Dendritic cell treated with granulocyte-macrophage colony-stimulating factor and Interleukin-4, amounts not matched to agents 40 ng/mL and 50 ng/mL, for 4 days (primary cell): Measurements from ENCODE around the gene TRAPPC3.

Experiments
- H3K27ac Mint-ChIP-seq: one replicate; pipeline ENCODE4 v1.8.0; 2022; ENCODE audit warnings: mild to moderate bottlenecking, mixed read lengths
- H3K27me3 Mint-ChIP-seq: one replicate; pipeline ENCODE4 v1.8.0; 2022; ENCODE audit warnings: mild to moderate bottlenecking, mixed read lengths
- H3K36me3 Mint-ChIP-seq: one replicate; pipeline ENCODE4 v1.8.0; 2022; ENCODE audit warnings: low read depth, mixed read lengths
- H3K4me1 Mint-ChIP-seq: one replicate; pipeline ENCODE4 v1.8.0; 2022; ENCODE audit warnings: low read depth, mixed read lengths
- H3K4me3 Mint-ChIP-seq: one replicate; pipeline ENCODE4 v1.8.0; 2022; ENCODE audit warnings: mild to moderate bottlenecking, moderate library complexity, mixed read lengths
- H3K9me3 Mint-ChIP-seq: one replicate; pipeline ENCODE4 v1.8.0; 2022; ENCODE audit warnings: mixed read lengths
- intact Hi-C: fragments of 100-400 bp; cut with micrococcal nuclease; formaldehyde crosslinking; loops from one replicate; pipeline ENCODE4 v1.15.0; 2022

TRAPPC3 gene

DNA sequence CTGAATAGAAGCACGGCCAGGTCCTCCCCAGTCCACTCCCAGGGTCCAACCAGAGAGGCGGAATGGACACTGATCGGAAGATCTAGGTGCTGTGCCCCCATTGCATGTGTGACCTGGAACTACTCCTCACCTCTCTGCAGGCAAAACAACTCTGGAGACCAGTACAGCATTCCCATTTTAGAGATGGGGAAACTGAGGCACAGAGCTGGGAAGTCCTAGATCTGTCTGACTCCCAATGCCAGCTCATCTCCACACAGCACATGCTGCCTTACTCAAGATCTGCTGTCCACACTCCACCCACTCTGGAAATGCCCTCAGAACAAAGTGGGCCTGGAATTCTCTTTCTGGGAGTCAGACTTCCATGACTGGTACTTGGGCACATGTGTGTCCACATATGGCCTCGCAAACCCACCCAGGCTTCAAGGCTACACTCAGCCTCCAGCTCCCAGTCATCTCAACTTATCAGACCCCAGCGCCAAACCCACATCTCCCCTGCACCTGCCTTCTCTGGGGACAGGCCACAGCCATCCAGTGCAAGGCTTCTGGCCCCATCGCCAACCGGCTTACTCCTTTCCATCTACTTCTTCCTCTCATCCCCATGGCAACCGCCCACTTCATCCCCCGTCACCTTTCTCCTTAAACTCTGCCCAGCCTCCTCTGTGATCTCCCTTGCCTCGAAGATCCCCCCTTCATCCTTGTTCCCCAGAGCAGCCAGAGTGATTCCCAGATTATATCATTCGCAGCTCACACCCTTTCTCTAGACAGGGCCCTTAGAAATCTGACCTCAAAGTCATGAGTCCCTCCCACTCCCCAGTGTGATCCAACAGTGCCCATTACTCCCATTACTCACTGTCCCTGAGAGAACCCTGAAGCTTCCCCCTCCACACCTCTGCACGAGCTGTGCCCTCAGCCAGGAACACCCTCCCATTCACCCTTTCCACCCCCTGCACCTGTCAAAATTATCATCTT lies 26.9 kb downstream of the TRAPPC3 start:
- intact Hi-C loops = no loop called here
- H3K4me1 Mint-ChIP-seq = peaks cover 78% of the 10 kb centered on the region
- H3K36me3 Mint-ChIP-seq = no peaks in the 10 kb centered on the region
- peak overlapping the region; percentile 80 for H3K27ac Mint-ChIP-seq
- H3K9me3 Mint-ChIP-seq = no peaks in the 10 kb centered on the region
- H3K4me3 Mint-ChIP-seq = peak overlapping the region; percentile 44
- peaks cover 18% of the 10 kb centered on the region for H3K27me3 Mint-ChIP-seq

DNA sequence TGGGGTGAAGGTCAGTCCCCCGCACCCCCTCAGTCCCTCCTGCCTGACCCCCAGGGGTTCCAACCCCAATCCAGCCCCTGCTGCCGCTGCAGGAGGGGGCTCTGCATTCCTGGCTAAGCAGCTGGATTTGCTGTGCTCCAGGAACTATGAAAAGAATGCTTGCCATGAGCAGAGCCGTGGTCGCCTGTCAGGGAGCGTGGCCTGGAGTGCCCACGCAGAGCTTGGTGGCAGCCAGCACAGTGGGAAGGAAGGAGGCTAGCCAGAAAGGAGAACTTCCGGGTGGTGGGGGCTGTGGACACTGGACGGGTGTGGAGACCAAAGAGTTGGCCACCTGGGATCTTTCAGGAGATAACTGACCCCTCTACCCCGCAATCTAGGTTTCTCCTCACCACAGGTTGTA lies 29.8 kb downstream of the TRAPPC3 start:
- no peaks in the 10 kb centered on the region for H3K9me3 Mint-ChIP-seq
- intact Hi-C loops = no loop called here
- peak overlapping the region; percentile 67 for H3K27ac Mint-ChIP-seq
- peaks cover 2% of the 10 kb centered on the region for H3K27me3 Mint-ChIP-seq
- peaks cover 69% of the 10 kb centered on the region for H3K4me1 Mint-ChIP-seq
- no peak overlapping the region for H3K4me3 Mint-ChIP-seq
- H3K36me3 Mint-ChIP-seq = no peaks in the 10 kb centered on the region

DNA sequence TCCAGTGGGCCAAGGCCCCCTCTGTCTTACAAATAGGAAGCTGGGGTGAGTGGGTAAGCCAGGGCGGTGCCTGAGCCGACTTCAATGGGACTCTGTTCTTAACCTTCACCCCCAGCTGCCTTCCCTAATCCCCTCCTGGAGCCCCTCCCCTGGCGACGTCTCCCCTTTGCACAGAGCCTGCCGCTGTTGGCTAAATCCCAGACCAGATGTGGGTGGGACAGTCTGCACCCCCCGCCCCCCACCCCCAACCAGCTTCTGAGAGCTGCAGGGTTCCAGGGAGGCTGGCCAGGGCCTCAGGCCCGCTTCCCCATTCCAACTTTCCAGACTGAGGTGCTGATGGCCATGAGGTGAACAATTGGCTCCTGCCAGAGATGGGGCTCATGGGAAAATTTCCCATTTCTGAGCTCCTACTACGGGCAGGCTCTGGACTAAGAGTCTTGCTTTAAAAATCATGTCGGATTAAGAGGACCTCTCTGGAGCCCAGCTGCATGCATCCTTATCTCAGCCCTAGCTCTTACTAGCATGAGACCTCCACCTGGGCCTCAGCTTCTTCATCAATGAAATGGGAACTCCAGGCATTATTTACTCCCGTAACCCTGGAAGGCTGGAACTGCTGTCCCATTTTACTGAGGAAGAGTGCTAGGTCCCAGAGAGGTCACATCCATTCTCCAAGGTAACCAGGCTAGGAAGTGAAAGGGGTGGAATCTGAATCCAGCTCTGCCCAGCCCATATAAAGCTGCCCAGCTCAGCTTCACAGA lies 30.7 kb downstream of the TRAPPC3 start:
- H3K9me3 Mint-ChIP-seq = no peaks in the 10 kb centered on the region
- intact Hi-C loops = no loop called here
- H3K4me1 Mint-ChIP-seq = peaks cover 61% of the 10 kb centered on the region
- no peak overlapping the region for H3K27ac Mint-ChIP-seq
- H3K4me3 Mint-ChIP-seq = no peak overlapping the region
- H3K27me3 Mint-ChIP-seq = no peaks in the 10 kb centered on the region
- peaks cover 1% of the 10 kb centered on the region for H3K36me3 Mint-ChIP-seq

DNA sequence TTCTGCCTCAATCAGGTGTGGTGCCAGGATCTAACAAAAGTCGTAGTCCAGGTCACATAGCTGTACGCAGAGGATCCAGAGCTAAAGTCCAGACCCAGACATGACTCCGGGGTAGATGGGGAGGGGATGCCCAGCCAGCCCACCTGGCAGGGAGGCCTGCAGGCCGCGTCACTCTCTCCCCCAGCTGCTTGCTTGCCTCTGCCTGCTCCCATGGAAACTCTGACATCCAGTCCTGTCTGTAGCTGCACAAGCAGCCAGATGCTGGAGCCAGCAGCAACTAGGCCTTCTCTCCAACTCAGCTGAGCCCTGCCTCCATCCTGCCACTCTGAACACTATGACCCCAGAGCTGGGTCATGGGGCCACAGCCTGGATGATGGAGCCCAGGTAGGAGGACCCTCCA lies 32.4 kb downstream of the TRAPPC3 start:
- Mint-ChIP-seq H3K4me1 (peaks cover 43% of the 10 kb centered on the region), H3K27ac (no peak overlapping the region), H3K9me3 (no peaks in the 10 kb centered on the region), H3K27me3 (no peaks in the 10 kb centered on the region), H3K4me3 (no peak overlapping the region), H3K36me3 (peaks cover 7% of the 10 kb centered on the region)
- intact Hi-C loops = no loop called here

DNA sequence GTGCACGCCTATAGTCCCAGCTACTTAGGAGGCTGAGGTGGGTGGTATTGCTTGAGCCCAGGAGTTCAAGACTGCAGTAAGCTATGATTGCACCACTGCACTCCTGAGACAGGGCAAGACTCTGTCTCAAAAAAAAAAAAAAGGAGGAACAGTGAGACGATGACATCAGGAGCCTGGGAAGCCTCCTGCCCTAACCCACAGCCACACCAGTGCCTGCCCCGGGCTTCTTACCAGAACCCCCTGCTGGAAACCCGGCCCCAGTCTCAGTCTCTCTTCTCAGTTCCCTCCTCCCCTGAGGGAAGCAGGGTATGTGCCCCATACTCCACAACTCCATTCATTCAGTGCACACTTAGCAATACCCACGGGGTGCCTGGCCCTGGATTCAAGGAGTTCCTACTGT lies 33.4 kb downstream of the TRAPPC3 start:
- H3K4me3 Mint-ChIP-seq = no peak overlapping the region

DNA sequence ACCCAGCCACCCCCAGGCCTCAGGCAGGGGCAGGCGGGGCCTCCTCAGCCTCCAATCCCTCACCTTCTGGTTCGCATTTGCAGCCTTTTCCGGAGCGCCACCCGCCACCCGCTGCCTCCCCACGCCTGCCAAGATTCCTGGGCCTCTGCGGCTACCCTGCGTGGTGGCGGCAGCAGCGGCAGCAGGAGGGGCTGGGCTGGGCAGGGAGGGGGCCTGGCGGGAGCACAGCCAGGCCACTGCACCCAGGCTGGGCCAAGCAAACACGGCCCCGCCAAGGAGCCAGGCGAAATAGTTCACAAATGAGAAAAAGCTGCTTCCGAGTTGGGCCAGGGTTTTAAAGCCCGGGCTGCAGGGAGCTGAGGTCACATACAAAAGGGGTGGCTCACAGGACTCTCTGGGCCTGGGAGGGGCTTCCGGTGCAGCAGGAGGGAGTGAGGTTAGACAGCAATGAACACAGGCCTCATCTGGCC lies 34.1 kb downstream of the TRAPPC3 start:
- H3K4me3 Mint-ChIP-seq = no peak overlapping the region
- intact Hi-C loops = no loop called here
- peaks cover 4% of the 10 kb centered on the region for H3K27me3 Mint-ChIP-seq
- H3K27ac Mint-ChIP-seq = no peak overlapping the region
- peaks cover 7% of the 10 kb centered on the region for H3K36me3 Mint-ChIP-seq
- peaks cover 43% of the 10 kb centered on the region for H3K4me1 Mint-ChIP-seq
- H3K9me3 Mint-ChIP-seq = no peaks in the 10 kb centered on the region

More for the DNA sequence above, 33.4 kb downstream of the TRAPPC3 start:
- H3K27ac Mint-ChIP-seq = no peak overlapping the region
- intact Hi-C loops = no loop called here
- H3K27me3 Mint-ChIP-seq = peaks cover 3% of the 10 kb centered on the region
- peaks cover 7% of the 10 kb centered on the region for H3K36me3 Mint-ChIP-seq
- no peaks in the 10 kb centered on the region for H3K9me3 Mint-ChIP-seq
- H3K4me1 Mint-ChIP-seq = peaks cover 47% of the 10 kb centered on the region

DNA sequence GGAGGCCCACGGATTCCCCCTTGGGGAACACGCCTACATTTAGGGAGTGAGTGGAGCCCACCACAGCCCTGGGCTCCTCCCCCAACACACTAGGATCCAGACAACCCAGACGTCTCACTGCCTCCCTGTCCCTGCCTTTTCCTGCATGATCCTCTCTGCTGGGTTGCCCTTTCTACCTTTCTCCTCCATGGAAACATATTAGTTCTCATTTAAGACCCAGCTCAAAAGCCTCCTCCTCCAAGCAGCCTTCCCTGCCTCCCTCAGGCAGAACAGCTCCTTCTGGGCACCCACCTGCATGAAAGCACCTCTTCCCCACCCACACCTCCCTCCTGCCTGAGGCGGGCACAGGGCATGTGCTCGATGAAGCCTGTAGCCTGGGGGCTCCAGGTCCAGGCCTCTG lies 34.9 kb downstream of the TRAPPC3 start:
- peaks cover 35% of the 10 kb centered on the region for H3K4me1 Mint-ChIP-seq
- intact Hi-C loops = no loop called here
- peaks cover 7% of the 10 kb centered on the region for H3K36me3 Mint-ChIP-seq
- no peak overlapping the region for H3K4me3 Mint-ChIP-seq
- H3K9me3 Mint-ChIP-seq = no peaks in the 10 kb centered on the region
- no peak overlapping the region for H3K27ac Mint-ChIP-seq
- peaks cover 6% of the 10 kb centered on the region for H3K27me3 Mint-ChIP-seq

DNA sequence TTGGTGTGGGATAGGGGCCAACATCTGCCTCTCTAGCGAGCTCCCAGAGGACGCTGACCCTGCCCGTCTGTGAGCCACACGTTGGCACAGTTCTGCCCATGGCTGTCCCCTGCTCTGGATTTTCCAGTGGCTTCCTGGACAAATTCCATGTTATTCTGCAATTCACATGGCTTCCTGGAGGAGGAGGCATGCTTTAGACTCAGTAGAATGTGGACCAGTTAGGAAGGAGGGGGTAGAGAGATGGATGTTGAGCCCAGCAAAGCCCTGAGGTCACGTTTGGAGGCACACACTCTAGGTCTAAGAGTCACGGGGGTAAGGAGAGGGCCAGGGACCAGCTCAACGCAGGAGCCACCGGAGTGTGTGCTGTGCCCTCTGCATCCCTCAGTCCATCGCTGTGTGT lies 36.5 kb downstream of the TRAPPC3 start:
- peaks cover 22% of the 10 kb centered on the region for H3K4me1 Mint-ChIP-seq
- H3K9me3 Mint-ChIP-seq = no peaks in the 10 kb centered on the region
- H3K27ac Mint-ChIP-seq = no peak overlapping the region
- no peak overlapping the region for H3K4me3 Mint-ChIP-seq
- H3K36me3 Mint-ChIP-seq = peaks cover 7% of the 10 kb centered on the region
- H3K27me3 Mint-ChIP-seq = peaks cover 7% of the 10 kb centered on the region
- intact Hi-C loops = no loop called here

DNA sequence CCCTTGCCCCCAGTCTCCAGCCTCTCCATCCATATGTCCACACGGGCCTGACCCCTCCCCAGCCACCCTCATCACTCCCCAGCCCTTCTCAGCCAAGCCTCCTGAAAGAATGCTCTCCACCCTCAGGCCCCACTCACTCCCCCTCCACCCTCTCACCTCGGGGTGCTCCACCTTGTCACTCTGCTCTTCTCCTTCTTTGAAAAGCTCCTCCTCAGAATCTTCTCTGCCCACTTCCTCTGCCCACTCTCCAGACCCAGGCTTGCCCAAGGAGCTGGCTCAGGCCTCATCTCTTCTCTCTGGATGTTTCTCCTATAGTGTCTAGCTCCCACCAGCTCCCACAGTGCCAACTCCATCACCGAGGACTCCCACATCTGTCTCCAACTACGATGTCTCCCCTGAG lies 38.1 kb downstream of the TRAPPC3 start:
- no peak overlapping the region for H3K4me3 Mint-ChIP-seq
- peaks cover 7% of the 10 kb centered on the region for H3K27me3 Mint-ChIP-seq
- peak overlapping the region; percentile 10 for H3K27ac Mint-ChIP-seq
- intact Hi-C loops = no loop called here
- peaks cover 7% of the 10 kb centered on the region for H3K36me3 Mint-ChIP-seq
- H3K9me3 Mint-ChIP-seq = no peaks in the 10 kb centered on the region
- peaks cover 15% of the 10 kb centered on the region for H3K4me1 Mint-ChIP-seq

DNA sequence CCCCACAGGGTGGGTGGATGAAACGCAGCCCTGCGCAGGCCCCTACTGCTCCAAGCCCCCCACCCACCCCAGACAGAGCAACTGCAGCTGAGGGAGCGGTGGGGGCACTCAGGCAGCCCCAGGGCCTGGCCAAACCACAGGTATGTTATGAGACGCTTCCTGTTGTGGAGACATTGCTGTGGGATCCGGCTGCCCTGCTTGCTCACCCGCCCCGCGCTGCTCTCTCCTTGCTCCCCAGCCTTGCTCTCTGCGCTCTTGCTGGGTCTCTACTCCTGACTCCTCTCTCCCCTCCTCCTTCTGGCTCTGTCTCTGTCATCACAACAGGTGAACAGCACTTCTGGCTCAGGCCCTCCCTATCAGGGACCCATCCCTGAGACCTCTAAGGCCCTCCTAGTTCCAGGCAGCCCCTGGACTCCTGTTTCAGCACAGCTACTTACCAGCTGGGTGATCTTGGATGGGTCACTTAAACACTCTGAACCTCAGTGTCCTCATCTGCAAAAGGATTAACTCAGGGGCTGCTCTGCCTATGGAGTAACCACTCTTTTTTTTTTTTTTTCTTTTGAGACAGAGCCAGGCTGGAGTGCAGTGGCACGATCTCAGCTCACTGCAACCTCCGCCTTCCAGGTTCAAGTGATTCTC lies 40.1 kb downstream of the TRAPPC3 start:
- Mint-ChIP-seq H3K36me3 (peaks cover 7% of the 10 kb centered on the region), H3K4me1 (peaks cover 8% of the 10 kb centered on the region), H3K9me3 (no peaks in the 10 kb centered on the region), H3K4me3 (no peak overlapping the region), H3K27me3 (peaks cover 7% of the 10 kb centered on the region), H3K27ac (peak overlapping the region; percentile 61)
- intact Hi-C loops = no loop called here

DNA sequence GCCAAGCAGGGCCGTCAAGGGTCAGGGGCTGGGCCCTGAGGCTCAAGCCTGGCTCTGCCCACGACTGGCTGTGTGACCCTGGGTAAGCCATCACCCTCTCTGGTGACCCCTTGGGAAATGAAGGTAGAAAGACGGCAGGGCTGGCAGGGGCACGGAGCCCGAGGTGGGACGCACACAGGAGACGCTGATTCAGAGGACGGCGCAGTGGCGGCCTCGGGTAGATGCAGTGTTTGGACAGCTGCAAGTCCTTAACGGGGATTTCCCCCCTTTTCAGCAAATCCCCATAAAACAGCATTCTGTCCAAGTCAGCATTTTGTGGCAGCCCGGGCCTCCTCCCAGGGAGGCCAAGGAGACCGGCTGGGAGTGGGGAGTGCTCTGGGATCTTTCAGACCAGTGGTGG lies 41.0 kb downstream of the TRAPPC3 start:
- Mint-ChIP-seq H3K4me3 (no peak overlapping the region), H3K4me1 (peaks cover 8% of the 10 kb centered on the region), H3K27ac (no peak overlapping the region), H3K27me3 (peaks cover 7% of the 10 kb centered on the region), H3K36me3 (peaks cover 3% of the 10 kb centered on the region), H3K9me3 (no peaks in the 10 kb centered on the region)
- intact Hi-C loops = no loop called here

DNA sequence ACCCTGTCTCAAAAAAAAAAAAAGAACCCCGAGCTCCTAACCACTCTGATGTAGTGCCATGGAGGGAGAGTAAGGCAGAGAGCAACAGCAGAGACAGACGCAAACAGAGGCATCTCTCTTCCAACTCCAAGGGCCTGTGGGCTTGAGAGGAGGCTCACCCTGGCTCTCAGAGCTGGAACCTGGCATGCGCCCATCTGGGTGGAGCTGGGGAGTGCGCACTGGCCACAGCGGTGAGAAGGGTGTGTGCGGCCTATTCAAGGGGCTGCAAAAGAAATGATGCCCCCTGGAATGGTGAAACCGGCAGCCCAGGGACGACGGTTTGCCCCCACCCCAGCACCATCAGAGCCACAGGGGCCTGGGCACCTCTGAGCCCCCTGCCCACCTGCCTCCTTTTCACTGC lies 41.9 kb downstream of the TRAPPC3 start:
- H3K36me3 Mint-ChIP-seq = no peaks in the 10 kb centered on the region
- no peak overlapping the region for H3K4me3 Mint-ChIP-seq
- intact Hi-C loops = no loop called here
- H3K4me1 Mint-ChIP-seq = peaks cover 8% of the 10 kb centered on the region
- H3K9me3 Mint-ChIP-seq = no peaks in the 10 kb centered on the region
- H3K27me3 Mint-ChIP-seq = peaks cover 7% of the 10 kb centered on the region
- no peak overlapping the region for H3K27ac Mint-ChIP-seq

DNA sequence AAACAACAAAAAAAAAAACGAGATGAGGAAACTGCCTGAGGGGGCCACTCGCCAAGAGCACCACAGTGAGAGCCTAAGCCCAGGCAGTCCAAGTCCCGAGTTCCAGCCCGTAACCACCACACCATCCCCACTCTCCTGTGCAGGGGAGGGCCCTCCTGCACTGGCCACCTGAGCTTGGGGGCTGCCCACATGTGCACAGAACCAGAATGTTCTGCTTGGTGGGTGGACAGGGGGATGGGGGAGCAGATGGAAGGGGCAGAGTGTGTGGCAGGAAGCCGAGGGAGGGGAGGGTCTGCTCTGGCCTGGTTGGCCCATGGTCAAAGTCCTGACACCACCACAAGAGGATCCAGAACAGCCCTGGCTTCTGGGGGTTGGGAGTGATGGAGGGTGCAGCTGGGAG lies 43.0 kb downstream of the TRAPPC3 start:
- H3K27me3 Mint-ChIP-seq = peaks cover 7% of the 10 kb centered on the region
- H3K27ac Mint-ChIP-seq = no peak overlapping the region
- H3K4me1 Mint-ChIP-seq = peaks cover 4% of the 10 kb centered on the region
- no peaks in the 10 kb centered on the region for H3K36me3 Mint-ChIP-seq
- H3K4me3 Mint-ChIP-seq = no peak overlapping the region
- intact Hi-C loops = no loop called here
- no peaks in the 10 kb centered on the region for H3K9me3 Mint-ChIP-seq

DNA sequence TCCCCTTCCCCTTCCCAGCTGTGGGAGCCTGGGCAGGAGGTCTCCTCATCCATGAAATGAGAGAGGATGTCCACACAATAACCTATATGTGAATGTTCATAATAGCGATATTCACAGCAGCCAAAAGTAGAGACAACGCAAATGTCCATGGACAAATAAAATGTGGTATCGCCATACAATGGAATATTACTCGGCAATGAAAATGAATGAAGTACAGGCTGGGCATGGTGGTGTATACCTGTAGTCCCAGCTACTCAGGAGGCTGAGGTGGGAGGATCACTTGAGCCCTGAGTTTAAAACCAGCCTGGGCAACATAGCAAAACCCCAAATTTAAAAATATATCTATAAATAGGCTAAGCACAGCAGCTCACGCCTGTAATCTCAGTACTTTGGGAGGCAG lies 47.7 kb downstream of the TRAPPC3 start:
- H3K9me3 Mint-ChIP-seq = no peaks in the 10 kb centered on the region
- peaks cover 14% of the 10 kb centered on the region for H3K36me3 Mint-ChIP-seq
- no peak overlapping the region for H3K27ac Mint-ChIP-seq
- intact Hi-C loops = loop anchor here (2.0 to 5.0 kb wide), 3 partner anchors 33 to 186 kb away; no protein-coding TSS in a partner anchor
- H3K27me3 Mint-ChIP-seq = no peaks in the 10 kb centered on the region
- H3K4me3 Mint-ChIP-seq = no peak overlapping the region
- peaks cover 22% of the 10 kb centered on the region for H3K4me1 Mint-ChIP-seq
